ENCODE results near the gene MARS1.

The MARS1 gene

DNA sequence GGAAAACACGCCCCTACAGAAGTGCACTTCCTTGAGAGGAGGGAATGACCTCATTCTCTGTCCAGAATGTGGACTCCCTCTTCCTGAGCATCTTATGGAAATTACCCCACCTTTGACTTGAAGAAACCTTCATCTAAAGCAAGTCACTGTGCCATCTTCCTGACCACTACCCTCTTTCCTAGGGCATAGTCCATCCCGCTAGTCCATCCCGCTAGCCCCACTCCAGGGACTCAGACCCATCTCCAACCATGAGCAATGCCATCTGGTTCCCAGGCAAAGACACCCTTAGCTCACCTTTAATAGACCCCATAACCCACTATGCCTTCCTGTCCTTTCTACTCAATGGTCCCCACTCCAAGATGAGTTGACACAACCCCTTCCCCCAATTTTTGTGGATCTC, 37.8 kb upstream of the MARS1 start:
- H3K4me1 ChIP-seq (ENCODE audit: control insufficient read depth, insufficient read depth, low read length, poor library complexity, severe bottlenecking), result peaks cover 22% of the 10 kb centered on the region
- no peaks in the 10 kb centered on the region for H3K36me3 ChIP-seq (ENCODE audit: control insufficient read depth, insufficient read depth, low read length)
- no peak overlapping the region for H3K4me3 ChIP-seq (ENCODE audit: extremely low read depth, insufficient read depth, low read length, poor library complexity, severe bottlenecking)
- H3K9me3 ChIP-seq (ENCODE audit: control insufficient read depth, low read length), result no peaks in the 10 kb centered on the region
- no peak overlapping the region for H3K27ac ChIP-seq (ENCODE audit: low read depth, low read length, severe bottlenecking)
- 94 to 100% methylated on average over 3 of the region's 3 CpGs for WGBS, 2 experiments (ENCODE audit: insufficient coverage in 2 of 2)

DNA sequence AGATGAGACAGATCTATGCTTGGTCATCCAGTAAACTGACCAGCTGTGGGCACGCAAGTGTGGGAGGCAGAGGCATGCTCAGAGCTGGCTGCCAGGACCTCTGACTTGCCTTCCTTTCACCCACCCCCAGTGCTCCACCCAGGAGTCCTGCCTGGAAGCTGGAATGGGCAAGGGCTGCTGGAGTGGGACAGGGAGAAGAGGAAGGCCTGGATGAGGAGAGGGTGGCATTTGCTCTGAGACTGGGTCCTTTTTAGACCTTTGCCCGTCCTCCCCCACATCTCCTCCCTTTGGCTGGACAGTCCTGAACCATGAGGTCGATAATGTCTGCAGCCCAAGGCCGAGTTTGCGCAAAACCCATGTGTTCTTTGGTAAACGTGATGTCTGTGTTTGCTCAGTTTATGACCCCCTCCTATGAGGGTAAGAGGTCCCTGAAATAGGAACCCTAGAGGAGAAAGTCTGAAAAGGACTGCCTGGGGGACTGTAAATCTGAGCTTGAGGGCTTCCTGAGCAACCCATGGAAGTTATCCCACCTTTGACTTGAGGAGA, 36.6 kb upstream of the MARS1 start:
- Histone ChIP-seq H3K9me3 (ENCODE audit: control insufficient read depth, low read length) (no peaks in the 10 kb centered on the region), H3K4me3 (ENCODE audit: extremely low read depth, insufficient read depth, low read length, poor library complexity, severe bottlenecking) (no peak overlapping the region), H3K36me3 (ENCODE audit: control insufficient read depth, insufficient read depth, low read length) (no peaks in the 10 kb centered on the region), H3K27ac (ENCODE audit: low read depth, low read length, severe bottlenecking) (no peak overlapping the region), H3K4me1 (ENCODE audit: control insufficient read depth, insufficient read depth, low read length, poor library complexity, severe bottlenecking) (peaks cover 28% of the 10 kb centered on the region)
- WGBS, 2 experiments (ENCODE audit: insufficient coverage in 2 of 2), result 85 to 88% methylated on average over 4 of the region's 6 CpGs

DNA sequence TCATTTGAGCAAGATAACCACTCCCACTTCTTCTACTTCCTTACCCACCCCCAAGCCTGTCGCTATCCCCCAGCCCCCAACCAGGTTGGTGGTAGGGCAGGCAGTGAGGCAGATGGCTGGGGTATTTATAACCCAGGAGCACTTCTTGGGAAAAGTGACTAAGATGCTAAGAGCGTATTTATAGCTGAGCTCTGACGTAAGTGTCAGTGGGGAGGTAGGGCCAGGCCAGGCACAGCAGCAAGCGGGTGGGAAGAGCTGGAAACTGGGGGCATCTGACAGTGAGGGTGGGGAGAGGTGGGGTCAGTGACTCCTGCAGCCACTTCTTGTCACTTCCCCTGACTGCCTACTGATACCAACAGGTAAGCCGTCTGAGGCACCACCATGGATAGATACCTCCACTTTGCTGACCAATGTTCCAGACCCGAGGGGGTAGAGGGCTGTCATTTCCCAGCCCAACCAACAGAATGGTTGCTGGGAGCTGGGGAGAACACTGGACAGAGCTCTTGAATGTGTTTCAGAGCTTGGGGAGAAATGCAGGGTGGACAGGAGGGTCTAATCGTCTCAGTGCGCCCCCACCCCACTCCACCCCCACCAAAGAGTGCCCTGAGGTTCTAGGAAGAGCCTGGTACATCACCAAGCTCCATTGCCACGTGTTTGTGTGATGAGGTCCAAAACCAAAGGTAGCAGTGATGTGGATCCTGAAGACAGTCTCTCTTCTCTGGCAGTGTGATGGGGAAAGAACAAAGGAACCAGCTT, 35.5 kb upstream of the MARS1 start:
- Histone ChIP-seq H3K27ac (ENCODE audit: low read depth, low read length, severe bottlenecking) (peak overlapping the region; percentile 77), H3K36me3 (ENCODE audit: control insufficient read depth, insufficient read depth, low read length) (no peaks in the 10 kb centered on the region), H3K9me3 (ENCODE audit: control insufficient read depth, low read length) (no peaks in the 10 kb centered on the region), H3K4me1 (ENCODE audit: control insufficient read depth, insufficient read depth, low read length, poor library complexity, severe bottlenecking) (peaks cover 28% of the 10 kb centered on the region), H3K4me3 (ENCODE audit: extremely low read depth, insufficient read depth, low read length, poor library complexity, severe bottlenecking) (no peak overlapping the region)
- WGBS, 2 experiments (ENCODE audit: insufficient coverage in 2 of 2), result 46 to 62% methylated on average over 4 to 6 of the region's 9 CpGs

DNA sequence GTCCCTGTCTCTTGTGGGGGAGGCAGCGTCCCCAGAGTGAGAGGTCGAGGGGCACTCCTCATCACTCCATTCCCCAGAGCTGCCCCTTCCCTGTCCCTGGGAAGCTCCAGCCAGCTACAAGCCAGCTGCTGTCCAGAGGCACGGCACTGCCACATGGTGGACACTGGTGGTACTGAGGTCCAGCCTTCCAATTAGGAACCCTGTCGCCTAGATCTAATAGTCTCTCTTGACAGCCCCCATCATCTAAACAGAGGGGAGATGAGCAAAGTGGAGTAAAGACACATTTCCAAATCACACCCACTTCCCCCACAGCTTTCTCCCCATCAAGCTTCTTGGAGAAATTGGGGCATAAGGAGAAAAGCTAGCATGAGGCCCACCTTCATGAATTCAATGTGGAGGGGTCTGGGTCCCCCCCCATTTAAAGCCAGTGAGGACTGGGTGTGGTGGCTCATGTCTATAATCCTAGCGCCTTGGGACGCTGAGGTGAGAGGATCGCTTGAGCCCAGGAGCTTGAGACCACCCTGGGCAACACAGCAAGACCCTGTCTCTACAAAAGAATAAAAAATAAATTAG, 34.8 kb upstream of the MARS1 start:
- H3K9me3 ChIP-seq (ENCODE audit: control insufficient read depth, low read length), result no peaks in the 10 kb centered on the region
- 30 to 49% methylated on average over 2 to 3 of the region's 7 CpGs for WGBS, 2 experiments (ENCODE audit: insufficient coverage in 2 of 2)
- peak overlapping the region; percentile 77 for H3K27ac ChIP-seq (ENCODE audit: low read depth, low read length, severe bottlenecking)
- no peaks in the 10 kb centered on the region for H3K36me3 ChIP-seq (ENCODE audit: control insufficient read depth, insufficient read depth, low read length)
- no peak overlapping the region for H3K4me3 ChIP-seq (ENCODE audit: extremely low read depth, insufficient read depth, low read length, poor library complexity, severe bottlenecking)
- H3K4me1 ChIP-seq (ENCODE audit: control insufficient read depth, insufficient read depth, low read length, poor library complexity, severe bottlenecking), result peaks cover 28% of the 10 kb centered on the region

DNA sequence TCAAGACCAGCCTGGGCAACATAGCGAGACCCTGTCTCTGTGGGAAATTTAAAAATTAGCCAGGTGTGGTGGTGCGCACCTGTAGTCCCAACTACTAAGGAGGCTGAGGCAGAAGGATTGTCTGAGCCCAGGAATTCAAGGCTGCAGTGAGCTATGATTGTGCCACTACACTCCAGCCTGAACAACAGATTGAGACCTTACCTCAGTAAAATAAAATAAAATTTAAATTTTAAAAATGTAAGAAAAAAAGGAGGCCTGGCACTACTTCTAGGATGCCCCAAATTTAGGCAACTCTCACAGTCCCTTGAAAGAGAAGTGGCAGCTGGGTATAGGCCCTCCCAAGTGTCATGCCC, 33.7 kb upstream of the MARS1 start:
- 82 to 100% methylated on average over 2 of the region's 2 CpGs for WGBS, 2 experiments (ENCODE audit: insufficient coverage in 2 of 2)
- Histone ChIP-seq H3K27ac (ENCODE audit: low read depth, low read length, severe bottlenecking) (no peak overlapping the region), H3K36me3 (ENCODE audit: control insufficient read depth, insufficient read depth, low read length) (no peaks in the 10 kb centered on the region), H3K9me3 (ENCODE audit: control insufficient read depth, low read length) (no peaks in the 10 kb centered on the region), H3K4me1 (ENCODE audit: control insufficient read depth, insufficient read depth, low read length, poor library complexity, severe bottlenecking) (peaks cover 34% of the 10 kb centered on the region), H3K4me3 (ENCODE audit: extremely low read depth, insufficient read depth, low read length, poor library complexity, severe bottlenecking) (no peak overlapping the region)

- no peak within 1 kb of the TSS for H3K4me3 ChIP-seq (ENCODE audit: extremely low read depth, insufficient read depth, low read length, poor library complexity, severe bottlenecking)
- 67 to 82% methylated on average over 4 to 9 of the region's 10 CpGs for WGBS, 2 experiments (ENCODE audit: insufficient coverage in 2 of 2)
- H3K27ac ChIP-seq (ENCODE audit: low read depth, low read length, severe bottlenecking), result peak within 1 kb of the TSS; percentile 80
- H3K9me3 ChIP-seq (ENCODE audit: control insufficient read depth, low read length), result no peaks in the 10 kb centered on the region
- H3K36me3 ChIP-seq (ENCODE audit: control insufficient read depth, insufficient read depth, low read length), result no peaks in the 10 kb centered on the region
- H3K4me1 ChIP-seq (ENCODE audit: control insufficient read depth, insufficient read depth, low read length, poor library complexity, severe bottlenecking), result peaks cover 34% of the 10 kb centered on the region
Measured at GRCh38 chr12:57454566-57455373, 33.1 kb upstream of the MARS1 start, which contains the start of gene INHBE. Gene INHBE (plus strand): TSS chr12:57455307. CDS start chr12:57455537, 230 bp downstream.

- Histone ChIP-seq H3K9me3 (ENCODE audit: control insufficient read depth, low read length) (no peaks in the 10 kb centered on the region), H3K4me3 (ENCODE audit: extremely low read depth, insufficient read depth, low read length, poor library complexity, severe bottlenecking) (no peak overlapping the region), H3K36me3 (ENCODE audit: control insufficient read depth, insufficient read depth, low read length) (no peaks in the 10 kb centered on the region), H3K27ac (ENCODE audit: low read depth, low read length, severe bottlenecking) (no peak overlapping the region), H3K4me1 (ENCODE audit: control insufficient read depth, insufficient read depth, low read length, poor library complexity, severe bottlenecking) (peaks cover 40% of the 10 kb centered on the region)
- 66 to 83% methylated on average over 6 of the region's 10 CpGs for WGBS, 2 experiments (ENCODE audit: insufficient coverage in 2 of 2)
Measured at GRCh38 chr12:57455374-57456144, 32.3 kb upstream of the MARS1 start.

GRCh38 chr12:57456145-57456700, 31.6 kb upstream of the MARS1 start:
- Histone ChIP-seq H3K9me3 (ENCODE audit: control insufficient read depth, low read length) (no peaks in the 10 kb centered on the region), H3K36me3 (ENCODE audit: control insufficient read depth, insufficient read depth, low read length) (no peaks in the 10 kb centered on the region), H3K4me1 (ENCODE audit: control insufficient read depth, insufficient read depth, low read length, poor library complexity, severe bottlenecking) (peaks cover 44% of the 10 kb centered on the region), H3K27ac (ENCODE audit: low read depth, low read length, severe bottlenecking) (no peak overlapping the region), H3K4me3 (ENCODE audit: extremely low read depth, insufficient read depth, low read length, poor library complexity, severe bottlenecking) (no peak overlapping the region)
- WGBS, 2 experiments (ENCODE audit: insufficient coverage in 2 of 2), result 55 to 68% methylated on average over 12 to 15 of the region's 15 CpGs

DNA sequence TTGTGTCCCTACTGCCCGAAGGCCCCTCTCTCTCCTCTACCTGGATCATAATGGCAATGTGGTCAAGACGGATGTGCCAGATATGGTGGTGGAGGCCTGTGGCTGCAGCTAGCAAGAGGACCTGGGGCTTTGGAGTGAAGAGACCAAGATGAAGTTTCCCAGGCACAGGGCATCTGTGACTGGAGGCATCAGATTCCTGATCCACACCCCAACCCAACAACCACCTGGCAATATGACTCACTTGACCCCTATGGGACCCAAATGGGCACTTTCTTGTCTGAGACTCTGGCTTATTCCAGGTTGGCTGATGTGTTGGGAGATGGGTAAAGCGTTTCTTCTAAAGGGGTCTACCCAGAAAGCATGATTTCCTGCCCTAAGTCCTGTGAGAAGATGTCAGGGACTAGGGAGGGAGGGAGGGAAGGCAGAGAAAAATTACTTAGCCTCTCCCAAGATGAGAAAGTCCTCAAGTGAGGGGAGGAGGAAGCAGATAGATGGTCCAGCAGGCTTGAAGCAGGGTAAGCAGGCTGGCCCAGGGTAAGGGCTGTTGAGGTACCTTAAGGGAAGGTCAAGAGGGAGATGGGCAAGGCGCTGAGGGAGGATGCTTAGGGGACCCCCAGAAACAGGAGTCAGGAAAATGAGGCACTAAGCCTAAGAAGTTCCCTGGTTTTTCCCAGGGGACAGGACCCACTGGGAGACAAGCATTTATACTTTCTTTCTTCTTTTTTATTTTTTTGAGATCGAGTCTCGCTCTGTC, 31.0 kb upstream of the MARS1 start:
- no peak overlapping the region for H3K4me3 ChIP-seq (ENCODE audit: extremely low read depth, insufficient read depth, low read length, poor library complexity, severe bottlenecking)
- H3K27ac ChIP-seq (ENCODE audit: low read depth, low read length, severe bottlenecking), result no peak overlapping the region
- no peaks in the 10 kb centered on the region for H3K36me3 ChIP-seq (ENCODE audit: control insufficient read depth, insufficient read depth, low read length)
- WGBS, 2 experiments (ENCODE audit: insufficient coverage in 2 of 2), result 100% methylated on average over 4 of the region's 6 CpGs
- H3K4me1 ChIP-seq (ENCODE audit: control insufficient read depth, insufficient read depth, low read length, poor library complexity, severe bottlenecking), result peaks cover 43% of the 10 kb centered on the region
- no peaks in the 10 kb centered on the region for H3K9me3 ChIP-seq (ENCODE audit: control insufficient read depth, low read length)

Data from mesodermal cell (in vitro differentiated cells).